C4-2B (cell line): ENCODE results near the gene ADD3.

Experiments
- H3K27ac ChIP-seq: fragments of 450-650 bp; 2 replicates; pipeline ENCODE4 v1.5.1; 2017
- ZFX ChIP-seq: fragments of 450-650 bp; IDR thresholded peaks from 2 replicates; pipeline ENCODE4 v1.6.1; 2017
- TF ChIP-seq, protein P1 (sequence below): fragments of 450-650 bp; conservative IDR thresholded peaks from 2 replicates; pipeline ENCODE4 v1.5.1; 2017; ENCODE audit warnings: mild to moderate bottlenecking

ADD3 gene, protein sequence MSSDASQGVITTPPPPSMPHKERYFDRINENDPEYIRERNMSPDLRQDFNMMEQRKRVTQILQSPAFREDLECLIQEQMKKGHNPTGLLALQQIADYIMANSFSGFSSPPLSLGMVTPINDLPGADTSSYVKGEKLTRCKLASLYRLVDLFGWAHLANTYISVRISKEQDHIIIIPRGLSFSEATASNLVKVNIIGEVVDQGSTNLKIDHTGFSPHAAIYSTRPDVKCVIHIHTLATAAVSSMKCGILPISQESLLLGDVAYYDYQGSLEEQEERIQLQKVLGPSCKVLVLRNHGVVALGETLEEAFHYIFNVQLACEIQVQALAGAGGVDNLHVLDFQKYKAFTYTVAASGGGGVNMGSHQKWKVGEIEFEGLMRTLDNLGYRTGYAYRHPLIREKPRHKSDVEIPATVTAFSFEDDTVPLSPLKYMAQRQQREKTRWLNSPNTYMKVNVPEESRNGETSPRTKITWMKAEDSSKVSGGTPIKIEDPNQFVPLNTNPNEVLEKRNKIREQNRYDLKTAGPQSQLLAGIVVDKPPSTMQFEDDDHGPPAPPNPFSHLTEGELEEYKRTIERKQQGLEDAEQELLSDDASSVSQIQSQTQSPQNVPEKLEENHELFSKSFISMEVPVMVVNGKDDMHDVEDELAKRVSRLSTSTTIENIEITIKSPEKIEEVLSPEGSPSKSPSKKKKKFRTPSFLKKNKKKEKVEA

DNA sequence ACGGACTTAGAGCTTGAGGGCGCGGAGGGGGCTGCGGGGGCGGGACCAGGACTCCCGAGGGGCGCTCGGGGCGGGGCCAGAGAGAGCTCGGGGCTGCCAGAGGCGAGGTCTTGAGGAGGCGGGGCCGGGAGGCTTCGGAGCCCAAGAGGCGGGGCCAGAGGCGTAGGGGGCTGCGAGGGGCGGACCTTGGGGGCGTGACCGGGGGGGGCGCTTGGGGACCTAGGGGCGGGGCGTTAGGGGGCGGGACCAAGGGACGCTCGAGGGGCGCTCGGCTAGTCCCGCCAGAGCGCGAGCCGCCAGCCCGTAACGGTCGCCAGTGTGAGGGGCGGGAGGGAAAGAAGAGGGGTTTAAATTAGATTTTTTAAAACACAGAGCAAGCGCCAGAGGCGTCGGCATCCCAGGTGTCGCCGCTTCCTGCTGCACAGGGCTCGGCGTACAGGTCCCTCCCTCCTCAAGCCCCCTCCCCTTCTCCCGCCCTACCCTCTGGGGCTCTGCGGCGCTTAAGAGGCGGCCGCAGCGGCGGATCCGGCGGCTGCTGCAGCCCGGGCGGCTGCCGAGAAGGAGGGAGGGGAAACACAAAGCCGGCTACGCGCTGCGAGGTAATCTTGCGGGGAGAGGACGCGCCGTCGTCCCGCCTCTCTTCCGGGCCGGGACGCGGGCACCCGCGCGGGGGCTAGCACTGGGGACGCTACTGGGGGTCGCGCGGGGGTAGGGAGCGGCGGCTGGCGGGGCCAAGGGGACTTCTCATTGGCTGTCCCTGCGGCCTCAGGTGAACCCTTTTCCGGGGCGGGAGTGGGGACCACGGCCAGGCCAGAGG, at the start of gene ADD3:
TSS of gene ADD3 (plus strand) at position 284 of the 817 bp plus-strand sequence. CDS start 92,670 bp downstream, outside the sequence.
- TF ChIP-seq ZFX = no peak
- TF ChIP-seq, protein P1, sequence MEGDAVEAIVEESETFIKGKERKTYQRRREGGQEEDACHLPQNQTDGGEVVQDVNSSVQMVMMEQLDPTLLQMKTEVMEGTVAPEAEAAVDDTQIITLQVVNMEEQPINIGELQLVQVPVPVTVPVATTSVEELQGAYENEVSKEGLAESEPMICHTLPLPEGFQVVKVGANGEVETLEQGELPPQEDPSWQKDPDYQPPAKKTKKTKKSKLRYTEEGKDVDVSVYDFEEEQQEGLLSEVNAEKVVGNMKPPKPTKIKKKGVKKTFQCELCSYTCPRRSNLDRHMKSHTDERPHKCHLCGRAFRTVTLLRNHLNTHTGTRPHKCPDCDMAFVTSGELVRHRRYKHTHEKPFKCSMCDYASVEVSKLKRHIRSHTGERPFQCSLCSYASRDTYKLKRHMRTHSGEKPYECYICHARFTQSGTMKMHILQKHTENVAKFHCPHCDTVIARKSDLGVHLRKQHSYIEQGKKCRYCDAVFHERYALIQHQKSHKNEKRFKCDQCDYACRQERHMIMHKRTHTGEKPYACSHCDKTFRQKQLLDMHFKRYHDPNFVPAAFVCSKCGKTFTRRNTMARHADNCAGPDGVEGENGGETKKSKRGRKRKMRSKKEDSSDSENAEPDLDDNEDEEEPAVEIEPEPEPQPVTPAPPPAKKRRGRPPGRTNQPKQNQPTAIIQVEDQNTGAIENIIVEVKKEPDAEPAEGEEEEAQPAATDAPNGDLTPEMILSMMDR = no peak
- peak within 1 kb of the TSS; percentile 81 for H3K27ac ChIP-seq

DNA sequence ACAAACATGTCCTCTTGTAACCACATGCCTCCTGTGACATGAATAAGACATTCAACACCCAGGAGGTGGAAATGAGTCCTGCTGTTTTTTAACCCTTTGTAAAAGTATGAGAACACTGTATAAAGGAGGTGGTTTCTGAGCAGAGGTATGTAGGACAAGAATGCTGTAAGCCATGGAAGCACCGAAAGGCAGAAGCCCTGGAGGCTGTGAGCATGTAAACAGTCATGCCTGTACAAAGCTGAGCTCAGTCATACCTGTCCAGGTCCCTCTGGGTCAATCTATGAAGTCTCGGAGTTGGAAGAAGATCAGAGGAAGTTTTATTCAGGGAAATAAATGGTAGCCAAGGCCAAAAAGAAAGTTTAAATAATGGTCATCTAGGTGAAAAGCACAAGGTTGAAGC, 49.7 kb upstream of the ADD3 start:
- no peak overlapping the region for H3K27ac ChIP-seq
- no peak for TF ChIP-seq ZFX

DNA sequence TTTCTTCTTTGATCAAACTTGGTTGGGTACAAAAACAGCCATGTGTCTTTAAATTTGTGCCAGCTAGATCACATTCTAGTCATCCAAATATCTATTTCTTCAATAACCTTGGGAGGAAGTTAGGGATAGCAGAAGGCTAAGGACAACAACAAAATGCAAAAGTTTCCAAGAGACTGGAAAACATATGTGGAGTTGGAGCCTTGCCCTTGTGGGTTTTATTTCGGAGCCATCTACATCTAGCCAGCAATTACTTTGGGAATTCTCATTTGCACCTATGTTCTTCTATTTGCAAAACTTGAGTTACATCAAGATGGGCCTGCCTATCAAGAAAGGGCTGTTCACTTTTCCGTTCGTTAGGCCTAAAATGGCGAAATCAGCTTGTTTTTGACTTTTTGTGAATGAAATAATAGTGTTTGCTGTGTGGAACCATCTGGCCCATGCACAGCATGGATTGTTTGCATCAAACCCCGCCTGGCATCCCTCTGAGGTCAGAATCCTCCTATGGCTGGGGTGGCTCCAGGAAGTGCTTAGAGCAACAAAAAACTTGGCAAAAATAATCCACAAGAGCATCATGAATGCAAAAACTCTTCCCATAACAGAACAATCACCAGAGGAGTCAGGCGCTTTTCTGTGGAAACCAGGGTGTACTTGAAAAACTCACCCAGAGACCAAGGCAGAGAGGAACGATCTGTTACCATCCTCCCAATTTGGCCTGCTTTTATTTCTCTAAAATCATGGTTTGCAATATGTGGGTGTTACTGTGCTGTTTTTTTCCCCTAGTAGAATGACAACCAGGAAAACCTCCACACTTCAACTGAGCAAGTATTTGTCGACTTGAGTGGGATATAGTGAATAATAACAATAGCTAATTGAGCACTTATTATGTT, 48.3 kb upstream of the ADD3 start:
- no peak for TF ChIP-seq ZFX
- TF ChIP-seq, protein P1 = no peak
- H3K27ac ChIP-seq = no peak overlapping the region

DNA sequence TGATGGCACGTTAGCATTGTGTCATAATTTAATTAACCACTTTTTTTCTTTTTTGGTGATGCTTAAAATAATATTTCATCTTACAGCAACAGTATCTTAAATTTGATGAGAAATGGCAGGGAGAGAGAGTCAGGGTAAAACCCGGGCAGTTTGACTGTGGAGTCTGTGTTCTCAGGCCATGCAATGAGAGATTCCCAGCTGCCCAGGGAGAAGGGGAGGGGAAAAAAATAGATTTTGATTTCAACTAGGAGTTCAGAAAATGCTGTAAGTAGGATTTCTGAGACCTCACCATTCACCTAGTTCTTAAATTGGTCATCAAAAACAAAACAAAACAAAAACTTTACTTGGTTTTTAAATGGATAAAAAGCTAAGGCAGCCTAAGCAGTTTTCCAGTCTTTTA, 47.1 kb upstream of the ADD3 start:
- TF ChIP-seq ZFX = no peak
- TF ChIP-seq, protein P1 = no peak
- no peak overlapping the region for H3K27ac ChIP-seq

DNA sequence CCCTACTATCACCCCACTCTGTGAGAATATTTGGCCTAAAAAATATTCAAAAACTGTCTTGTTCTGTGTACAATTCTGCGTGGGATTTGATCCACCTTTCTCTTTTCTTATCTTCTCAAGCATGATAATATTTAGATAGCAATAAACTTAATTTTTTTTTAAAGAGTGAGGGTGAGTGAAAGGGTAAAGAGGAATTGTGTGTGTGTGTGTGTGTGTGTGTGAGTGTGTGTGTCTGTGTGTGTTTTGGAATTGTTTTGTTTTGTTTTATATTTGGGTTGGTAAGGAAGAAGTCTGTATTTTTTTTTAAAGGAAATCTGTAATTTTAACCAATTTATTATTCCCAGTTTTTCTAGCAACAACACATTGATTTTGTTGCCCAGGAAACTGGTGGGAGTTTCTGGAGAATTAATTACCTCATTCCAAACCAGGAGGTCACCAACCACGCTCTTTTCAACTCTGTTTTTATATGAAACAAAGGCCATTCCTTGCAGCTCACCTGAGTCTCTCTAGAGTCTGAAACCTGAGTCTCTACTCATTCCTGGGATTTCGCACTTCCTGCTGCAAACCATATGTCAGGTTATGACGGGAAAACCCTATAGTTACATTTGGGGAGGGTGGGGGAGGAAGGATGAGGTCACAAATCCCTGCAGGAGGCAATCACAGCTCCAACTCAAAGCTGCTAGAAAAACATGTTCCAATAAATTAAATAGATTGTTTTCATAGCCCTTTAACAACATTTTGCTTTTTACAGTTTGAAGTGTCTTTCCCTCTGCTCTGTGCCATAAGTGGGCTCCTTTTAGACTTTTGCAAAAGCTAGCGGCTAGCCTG, 46.4 kb upstream of the ADD3 start:
- no peak for TF ChIP-seq ZFX
- H3K27ac ChIP-seq = no peak overlapping the region

DNA sequence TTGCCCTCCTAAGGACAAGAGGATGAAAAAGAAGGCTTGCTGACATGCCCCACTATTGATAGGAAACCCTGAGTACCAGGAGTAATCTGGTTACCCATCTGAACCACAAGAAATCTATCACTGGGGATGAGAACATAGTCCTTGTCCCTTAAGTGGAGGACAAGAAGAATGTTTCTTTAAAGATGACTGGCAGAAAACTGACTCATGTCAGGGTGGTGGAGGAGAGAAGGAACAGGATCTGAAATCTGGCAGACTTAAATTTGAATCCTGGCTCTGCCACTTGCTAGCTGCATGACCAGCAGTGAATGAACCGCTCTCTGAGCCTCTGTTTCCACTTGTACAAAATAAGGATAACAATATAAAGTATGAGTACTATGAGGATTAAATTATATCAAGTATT, 45.5 kb upstream of the ADD3 start:
- H3K27ac ChIP-seq = no peak overlapping the region
- no peak for TF ChIP-seq ZFX
- TF ChIP-seq, protein P1 = no peak

DNA sequence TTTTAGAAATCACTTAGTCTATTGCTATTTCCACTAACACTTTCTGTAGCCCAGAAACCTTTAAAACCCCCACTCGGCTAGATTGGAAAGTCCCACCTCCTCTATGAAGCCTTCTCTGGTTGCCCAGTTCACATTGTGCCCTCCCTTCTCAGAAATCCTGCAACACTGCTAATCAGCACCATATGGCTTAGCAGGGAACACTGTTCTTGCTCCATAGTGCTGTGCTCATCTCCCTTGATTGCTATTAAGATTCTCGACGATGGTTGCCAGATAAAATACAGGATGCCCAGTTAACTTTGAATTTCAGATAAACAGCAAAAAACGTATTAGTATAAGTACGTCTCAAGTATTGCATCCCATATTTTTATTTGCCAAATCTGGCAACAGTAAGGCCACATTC, 44.3 kb upstream of the ADD3 start:
- H3K27ac ChIP-seq = no peak overlapping the region
- TF ChIP-seq ZFX = no peak
- TF ChIP-seq, protein P1 = no peak
